Embryonic facial prominence (tissue), 1 donor: ENCODE results near the gene DSCAML1.

Experiments
- DNase-seq: peaks from one replicate; pipeline ENCODE4 v3.0.0-alpha.2; 2016; ENCODE audit errors: extremely low spot score

The DSCAML1 gene

GRCh38 chr11:117639601-117640000 is 157.4 kb downstream of the DSCAML1 start:
- DNase-seq = no peak

- DNase-seq = no peak
These were observed 158.0 kb downstream of the DSCAML1 start for GRCh38 chr11:117638911-117639543.

DNA sequence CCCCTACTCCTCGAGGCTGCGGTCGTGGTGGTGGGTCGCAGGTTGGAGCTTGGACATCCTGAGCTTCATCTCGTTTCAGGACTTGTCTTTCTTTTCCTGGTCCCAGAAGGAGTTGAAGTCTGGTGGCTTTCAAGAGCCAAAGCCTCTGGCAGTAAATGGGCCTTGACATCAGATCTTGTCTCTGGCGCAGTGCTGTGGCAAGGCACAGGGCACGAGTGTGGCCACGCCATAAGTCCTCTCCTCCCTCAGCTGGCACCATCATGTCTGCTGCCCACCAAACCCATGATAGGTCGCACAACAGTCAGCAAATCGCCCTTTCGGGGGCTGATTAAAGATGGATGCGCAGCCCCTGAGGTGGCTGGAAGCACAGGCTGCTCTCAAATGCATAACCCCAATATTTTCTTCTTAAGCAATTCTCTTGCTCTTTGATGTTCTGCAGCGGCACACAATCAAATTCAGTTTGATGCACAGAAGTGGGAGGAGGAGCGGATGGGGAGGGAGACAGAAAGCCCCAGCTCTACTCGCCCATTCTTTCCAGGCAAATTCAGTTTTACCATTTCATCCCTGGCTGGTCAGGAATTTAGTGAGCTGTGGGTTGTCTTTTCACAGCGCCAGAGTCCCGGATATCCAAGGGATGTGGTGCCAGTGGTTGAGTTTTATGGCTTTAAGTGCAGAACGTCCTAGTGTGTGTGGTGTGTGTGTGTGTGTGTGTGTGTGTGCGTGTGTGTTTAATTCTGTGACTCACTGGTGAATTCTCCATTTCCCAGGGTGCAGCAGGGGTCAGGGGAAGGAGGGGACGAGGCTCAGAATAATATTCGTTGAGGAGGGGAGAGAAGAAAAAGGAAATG is 162.0 kb downstream of the DSCAML1 start:
- no peak for DNase-seq

- no peak for DNase-seq
These were observed 162.8 kb downstream of the DSCAML1 start for GRCh38 chr11:117633976-117634755.

- no peak for DNase-seq
These were observed 163.7 kb downstream of the DSCAML1 start for GRCh38 chr11:117633186-117633754.

- no peak for DNase-seq
These were observed 164.7 kb downstream of the DSCAML1 start for GRCh38 chr11:117632306-117632705.

GRCh38 chr11:117631336-117632140 is 165.5 kb downstream of the DSCAML1 start:
- no peak for DNase-seq

- no peak for DNase-seq
These were observed 167.0 kb downstream of the DSCAML1 start for GRCh38 chr11:117629891-117630538.

DNA sequence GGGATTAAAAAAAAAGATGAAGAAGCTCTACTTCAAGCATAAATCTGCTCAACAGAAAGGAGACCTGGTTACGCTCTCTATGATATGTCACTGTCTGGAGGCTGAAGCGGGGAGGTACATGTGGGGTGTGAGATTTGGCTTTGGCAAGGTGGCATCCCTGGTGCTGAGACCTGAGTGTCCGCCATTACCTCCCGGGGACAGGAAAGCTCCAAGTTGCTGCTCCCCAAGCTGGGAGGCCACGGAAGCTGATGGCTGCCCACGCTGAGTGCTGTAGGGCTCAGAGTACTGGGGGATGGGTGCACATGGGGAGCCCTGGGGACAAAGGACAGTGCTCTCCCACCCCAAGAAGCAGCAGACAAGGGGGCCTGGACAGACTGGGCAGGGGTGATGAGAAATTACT is 167.9 kb downstream of the DSCAML1 start:
- no peak for DNase-seq

- no peak for DNase-seq
These were observed 169.8 kb downstream of the DSCAML1 start for GRCh38 chr11:117627259-117627658.

DNA sequence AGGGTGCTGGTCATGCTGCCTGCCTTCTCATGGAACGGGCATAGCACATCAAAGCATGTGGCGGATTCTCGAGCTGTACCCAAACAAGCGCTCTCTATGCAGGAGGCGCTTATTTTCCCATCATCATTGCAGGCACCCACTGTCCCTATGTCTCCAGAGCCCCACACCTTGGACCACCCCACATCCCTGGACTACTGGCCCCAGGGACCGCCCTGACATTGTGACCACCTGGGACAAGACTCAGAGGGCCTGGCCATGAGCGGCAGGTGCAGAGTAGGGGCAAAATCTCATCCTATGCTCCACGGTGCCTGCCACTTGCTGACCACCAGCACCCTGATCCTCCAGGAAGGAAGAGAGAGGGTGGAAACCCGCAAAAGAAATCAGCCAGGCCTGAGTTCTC is 170.4 kb downstream of the DSCAML1 start:
- no peak for DNase-seq

GRCh38 chr11:117625237-117625636 is 171.8 kb downstream of the DSCAML1 start:
- no peak for DNase-seq

DNA sequence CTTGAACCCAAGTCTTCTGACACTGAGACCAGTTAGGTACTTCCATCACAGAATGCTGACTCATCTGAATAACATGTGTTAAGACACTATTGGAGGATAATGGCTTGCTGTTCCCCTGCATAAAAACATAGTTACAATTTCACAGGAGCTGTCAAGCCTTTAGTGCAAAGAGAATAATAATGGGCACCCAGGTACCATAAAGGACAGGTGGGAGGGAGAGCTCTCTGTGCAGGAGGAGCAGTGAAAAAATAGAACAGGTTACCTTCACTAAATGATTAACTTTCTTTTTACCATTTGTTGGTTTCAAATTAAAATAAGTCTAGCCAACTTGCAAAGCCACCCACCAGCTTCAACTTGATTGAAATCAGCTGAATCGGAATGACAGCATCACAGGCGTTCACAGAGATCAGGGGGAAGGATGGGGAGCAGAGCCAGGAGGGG is 173.2 kb downstream of the DSCAML1 start:
- DNase-seq = no peak

DNA sequence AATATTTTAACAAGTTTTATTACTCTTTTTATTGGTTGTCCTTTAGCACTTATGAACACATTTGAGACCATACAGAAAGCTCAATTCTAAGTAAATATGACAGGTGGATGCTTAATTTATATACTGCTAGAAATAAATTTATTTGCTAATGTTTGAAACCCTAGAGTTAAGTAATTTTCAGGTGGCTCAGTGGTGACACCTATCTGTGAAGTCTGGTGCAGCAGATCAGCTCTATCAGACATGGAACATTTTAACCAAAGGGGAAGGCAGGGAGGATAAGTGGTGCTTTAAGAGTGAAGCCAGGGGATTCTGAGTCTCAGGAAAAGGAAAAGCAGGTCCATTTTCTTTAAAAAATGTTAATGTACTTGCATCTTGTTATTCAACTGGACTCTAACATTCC is 175.8 kb downstream of the DSCAML1 start:
- no peak for DNase-seq

- no peak for DNase-seq
These were observed 176.4 kb downstream of the DSCAML1 start for GRCh38 chr11:117620659-117621058.

DNA sequence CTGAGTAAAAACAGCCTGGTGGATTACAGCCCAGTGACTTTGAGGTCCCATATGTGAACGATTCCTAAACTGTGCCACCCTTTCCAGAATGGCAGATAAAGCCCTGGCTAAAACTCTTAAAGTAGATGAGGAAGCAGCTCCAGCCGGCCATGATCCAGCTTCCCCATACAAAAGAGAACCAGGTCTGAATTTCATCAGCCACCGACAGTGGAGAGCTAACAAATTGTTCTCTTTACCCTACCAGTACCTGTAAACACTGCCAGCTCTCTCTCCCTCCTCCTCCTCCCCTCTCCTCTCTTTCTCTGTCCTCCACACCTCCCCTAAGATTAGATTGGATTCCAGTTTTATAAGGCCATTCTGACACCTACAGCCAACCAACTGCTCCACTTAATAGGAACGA is 176.9 kb downstream of the DSCAML1 start:
- DNase-seq = no peak

DNA sequence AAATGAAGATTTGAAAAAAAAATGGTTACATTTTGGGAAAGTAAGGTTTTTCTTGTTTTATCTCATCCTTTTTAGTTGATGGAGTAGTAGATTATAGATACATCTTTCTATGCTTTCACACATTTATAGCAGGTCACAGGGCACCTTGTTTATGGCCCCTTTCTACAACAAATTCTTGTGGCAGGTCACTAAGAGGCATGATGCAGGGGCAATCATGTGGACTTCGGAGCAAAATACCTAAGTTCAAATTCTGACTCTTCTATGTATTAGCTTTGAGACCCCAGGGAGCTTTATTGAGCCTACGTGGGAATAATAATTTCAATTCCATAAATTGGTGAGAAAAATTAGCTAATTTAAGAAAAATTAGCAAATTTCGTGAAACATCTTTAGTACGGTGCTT is 177.4 kb downstream of the DSCAML1 start:
- no peak for DNase-seq

DNA sequence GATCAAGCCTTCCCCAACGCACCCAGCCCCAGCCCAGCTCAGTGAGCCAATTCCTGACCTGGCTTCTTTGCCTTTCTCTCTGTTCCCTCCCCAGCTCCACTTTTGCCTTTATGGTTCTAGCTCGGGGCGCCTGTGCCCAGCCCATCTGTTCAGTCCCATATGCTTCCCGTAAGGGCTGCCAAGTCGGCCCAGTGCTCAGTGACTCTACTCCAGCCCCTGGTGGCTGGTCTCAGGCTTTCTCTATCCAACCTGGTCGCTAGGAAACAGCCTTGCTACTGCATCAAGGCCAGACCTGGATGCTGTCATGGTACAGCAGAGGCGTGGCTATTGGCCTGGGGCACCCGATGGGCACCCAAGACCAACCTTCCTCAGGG is 178.0 kb downstream of the DSCAML1 start:
- DNase-seq = no peak

DNA sequence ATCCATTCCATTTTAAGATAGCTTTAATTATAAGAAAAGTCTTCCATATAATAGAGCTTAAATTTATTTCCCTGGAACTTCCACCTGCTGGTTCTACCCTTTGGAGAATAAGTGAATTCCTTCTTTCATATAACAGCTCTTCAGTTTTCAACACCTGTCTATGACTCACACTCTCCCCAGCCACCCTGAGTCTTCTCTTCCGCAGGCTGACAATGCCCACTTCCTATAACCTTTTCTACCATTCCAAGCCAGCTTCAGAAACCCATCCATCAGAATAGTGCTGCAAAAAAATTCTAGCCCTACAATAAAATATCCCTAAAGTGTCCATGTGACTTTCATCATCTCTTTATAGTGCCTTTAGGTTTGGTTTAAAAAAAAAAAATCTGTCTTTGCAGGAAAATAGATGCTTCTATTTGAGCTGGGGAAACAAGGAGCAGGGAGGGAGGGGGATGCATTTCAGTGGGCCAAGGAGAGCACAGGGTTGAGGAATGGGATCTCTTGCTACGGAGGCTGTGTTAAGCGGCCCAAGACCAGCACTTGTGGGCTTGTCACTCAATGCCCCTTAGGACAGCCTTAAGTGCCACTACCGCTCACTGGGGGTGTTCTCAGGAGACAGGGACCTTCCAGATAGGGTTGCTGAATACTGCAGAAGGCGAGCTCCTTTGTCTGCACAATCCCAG is 178.6 kb downstream of the DSCAML1 start:
- DNase-seq = no peak

DNA sequence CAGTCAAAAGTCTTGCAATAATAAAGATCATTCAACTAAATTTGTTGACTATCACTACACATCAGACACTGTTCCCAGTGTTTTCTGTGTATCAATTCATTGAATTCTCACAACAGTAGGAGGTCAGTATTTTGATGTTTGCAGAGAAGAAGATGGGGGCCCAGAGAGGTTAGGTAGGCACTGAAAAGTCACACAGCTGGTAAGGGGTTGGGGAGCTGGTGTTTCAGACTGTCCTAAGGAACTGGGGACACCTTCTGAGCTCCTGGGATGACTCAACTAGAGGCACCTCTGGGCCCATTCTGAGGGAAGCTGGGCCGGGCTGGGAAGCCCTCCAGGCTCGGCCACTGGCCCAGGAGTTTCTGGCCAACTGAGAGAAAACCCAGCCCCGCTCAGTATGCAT is 180.0 kb downstream of the DSCAML1 start:
- no peak for DNase-seq
